Hematopoietic multipotent progenitor cell (in vitro differentiated cells): ENCODE data around the gene ANKS4B. TPM values are rescaled to one million over a fixed set of nuclear protein-coding genes. Genes with fewer than 3 reads are reported as not detected.
"Not testable (repeated sequence)": the region's sequence is repeated elsewhere in the genome, so short reads cannot be mapped to it uniquely, and the experiment has no call there.

ENCODE experiments used
- DNase-seq, 3 donors: peaks; one replicate each; pipeline ENCODE4 v3.0.0-alpha.2; 2011 to 2015; ENCODE audit warnings: low read depth in 2 of 3, low spot score in 2 of 3
- total RNA-seq: library from RNA; depleted of rRNA; stranded (reverse); fragments of >200 nt; gene quantifications from one replicate; pipeline ENCODE4 v1.2.3, GENCODE V29; 2012

The ANKS4B gene
- total RNA-seq, 1 donor = not detected

- no peak for DNase-seq
Measured at GRCh38 chr16:21217121-21217520, 16.4 kb upstream of the ANKS4B start.

- DNase-seq = no peak
Measured at GRCh38 chr16:21218153-21218552, 15.3 kb upstream of the ANKS4B start.

- DNase-seq = no peak
Measured at GRCh38 chr16:21219551-21219950, 13.9 kb upstream of the ANKS4B start.

- DNase-seq = no peak
Measured at GRCh38 chr16:21222495-21223337, 10.8 kb upstream of the ANKS4B start.

GRCh38 chr16:21223787-21224186 is 9.7 kb upstream of the ANKS4B start:
- DNase-seq = no peak

- no peak for DNase-seq
Measured at GRCh38 chr16:21224800-21225199, 8.7 kb upstream of the ANKS4B start.

- DNase-seq = no peak
Measured at GRCh38 chr16:21226749-21227148, 6.8 kb upstream of the ANKS4B start.

- DNase-seq = no peak
Measured at GRCh38 chr16:21227866-21228265, 5.6 kb upstream of the ANKS4B start.

- no peak for DNase-seq
Measured at GRCh38 chr16:21228361-21228872, 5.1 kb upstream of the ANKS4B start.

- no peak for DNase-seq
Measured at GRCh38 chr16:21233045-21233520, 416 bp upstream of the ANKS4B start.

- no peak for DNase-seq
Measured at GRCh38 chr16:21235199-21235585, 1.7 kb downstream of the ANKS4B start.

GRCh38 chr16:21236831-21237230 is 3.3 kb downstream of the ANKS4B start:
- DNase-seq = no peak

GRCh38 chr16:21239646-21240045 is 6.1 kb downstream of the ANKS4B start:
- no peak for DNase-seq

- no peak for DNase-seq
Measured at GRCh38 chr16:21242756-21243155, 9.3 kb downstream of the ANKS4B start.

GRCh38 chr16:21244518-21245215 is 11.2 kb downstream of the ANKS4B start:
- DNase-seq = no peak

GRCh38 chr16:21248179-21248578 is 14.7 kb downstream of the ANKS4B start:
- DNase-seq = not testable (repeated sequence)

GRCh38 chr16:21250072-21250923 is 16.8 kb downstream of the ANKS4B start:
- DNase-seq = no peak

GRCh38 chr16:21253470-21253869 is 20.0 kb downstream of the ANKS4B start:
- DNase-seq = no peak

GRCh38 chr16:21256636-21257035 is 23.1 kb downstream of the ANKS4B start:
- DNase-seq = no peak

- no peak for DNase-seq
Measured at GRCh38 chr16:21257284-21257683, 23.8 kb downstream of the ANKS4B start.
